Omental fat pad (tissue), 4 donors: ENCODE measurements around the gene ABHD10. TPM values are rescaled to one million over a fixed set of nuclear protein-coding genes. Genes with fewer than 3 reads are reported as not detected.

Experiments
- ATAC-seq: fragments of 150-250 bp; one replicate; pipeline ENCODE4 v1.9.1; 2016; ENCODE audit warnings: mild to moderate bottlenecking, moderate library complexity; ENCODE audit not compliant: low FRiP score
- DNase-seq: peaks from one replicate; pipeline ENCODE4 v3.0.0-alpha.2; 2019; ENCODE audit warnings: low spot score
- total RNA-seq, 4 donors: library from RNA; depleted of rRNA; stranded (reverse); fragments of >200 nt; gene quantifications; one replicate each; pipeline ENCODE4 v1.1.0, GENCODE V29; 2016
- TF ChIP-seq, protein P1 (sequence below), 3 donors: fragments of 450-650 bp; IDR thresholded peaks; one replicate each; pipeline ENCODE4 v1.5.1; 2016 to 2017; ENCODE audit warnings: antibody characterized with exemption in 3 of 3, mild to moderate bottlenecking in 3 of 3, moderate library complexity in 2 of 3

Gene ABHD10
- total RNA-seq, 4 donors from 2014 or later: 9.5 to 27.4 (median 17.3) TPM

DNA sequence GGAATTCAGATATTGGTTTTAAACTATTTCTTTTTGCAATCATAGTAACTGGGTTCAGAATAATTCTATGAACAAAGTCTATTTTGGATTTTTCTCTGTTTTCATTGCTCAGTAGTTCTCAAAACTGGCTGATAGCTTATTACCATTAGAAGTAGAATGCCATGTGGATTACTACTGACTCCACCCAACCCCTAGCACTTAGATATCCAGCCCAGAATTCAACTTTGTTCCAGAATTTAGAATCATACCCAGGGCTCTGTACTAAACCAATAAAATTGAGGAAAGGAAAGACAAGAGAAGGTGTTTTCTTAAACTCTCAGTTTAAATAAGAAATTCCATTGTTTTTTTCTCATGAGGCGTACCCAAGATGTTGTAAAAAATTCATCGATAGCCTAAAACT, 39.0 kb upstream of the ABHD10 start:
- no peak for ATAC-seq
- no peak for DNase-seq
- TF ChIP-seq, protein P1, sequence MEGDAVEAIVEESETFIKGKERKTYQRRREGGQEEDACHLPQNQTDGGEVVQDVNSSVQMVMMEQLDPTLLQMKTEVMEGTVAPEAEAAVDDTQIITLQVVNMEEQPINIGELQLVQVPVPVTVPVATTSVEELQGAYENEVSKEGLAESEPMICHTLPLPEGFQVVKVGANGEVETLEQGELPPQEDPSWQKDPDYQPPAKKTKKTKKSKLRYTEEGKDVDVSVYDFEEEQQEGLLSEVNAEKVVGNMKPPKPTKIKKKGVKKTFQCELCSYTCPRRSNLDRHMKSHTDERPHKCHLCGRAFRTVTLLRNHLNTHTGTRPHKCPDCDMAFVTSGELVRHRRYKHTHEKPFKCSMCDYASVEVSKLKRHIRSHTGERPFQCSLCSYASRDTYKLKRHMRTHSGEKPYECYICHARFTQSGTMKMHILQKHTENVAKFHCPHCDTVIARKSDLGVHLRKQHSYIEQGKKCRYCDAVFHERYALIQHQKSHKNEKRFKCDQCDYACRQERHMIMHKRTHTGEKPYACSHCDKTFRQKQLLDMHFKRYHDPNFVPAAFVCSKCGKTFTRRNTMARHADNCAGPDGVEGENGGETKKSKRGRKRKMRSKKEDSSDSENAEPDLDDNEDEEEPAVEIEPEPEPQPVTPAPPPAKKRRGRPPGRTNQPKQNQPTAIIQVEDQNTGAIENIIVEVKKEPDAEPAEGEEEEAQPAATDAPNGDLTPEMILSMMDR (IDR thresholded peaks at IDR 0.05): no peak

DNA sequence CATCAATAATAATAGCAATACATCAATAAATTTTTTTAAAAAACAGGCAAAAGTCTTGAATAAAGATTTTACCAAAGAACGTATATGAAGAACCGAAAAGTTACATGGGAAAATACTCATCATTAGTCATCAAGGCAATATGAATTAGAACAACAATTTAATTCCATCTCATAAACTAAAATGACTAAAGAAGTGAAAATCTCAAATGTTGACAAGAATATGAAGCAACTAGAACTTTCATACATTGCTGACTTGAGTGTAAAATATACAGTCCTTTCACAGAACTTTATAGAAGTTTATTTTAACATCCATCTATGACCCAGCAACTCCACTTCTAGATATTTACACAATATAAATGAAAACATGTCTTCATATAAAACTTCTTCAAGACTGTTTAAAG, 35.3 kb upstream of the ABHD10 start:
- no peak for DNase-seq
- ATAC-seq: no peak
- TF ChIP-seq, protein P1 (IDR thresholded peaks at IDR 0.05): no peak

- DNase-seq (no peak), ATAC-seq (no peak)
- TF ChIP-seq, protein P1 (IDR thresholded peaks at IDR 0.05): no peak
Measured at GRCh38 chr3:111944372-111944771, 34.5 kb upstream of the ABHD10 start.

GRCh38 chr3:111947231-111947630, 31.6 kb upstream of the ABHD10 start:
- TF ChIP-seq, protein P1 (IDR thresholded peaks at IDR 0.05): no peak
- DNase-seq (no peak), ATAC-seq (no peak)

DNA sequence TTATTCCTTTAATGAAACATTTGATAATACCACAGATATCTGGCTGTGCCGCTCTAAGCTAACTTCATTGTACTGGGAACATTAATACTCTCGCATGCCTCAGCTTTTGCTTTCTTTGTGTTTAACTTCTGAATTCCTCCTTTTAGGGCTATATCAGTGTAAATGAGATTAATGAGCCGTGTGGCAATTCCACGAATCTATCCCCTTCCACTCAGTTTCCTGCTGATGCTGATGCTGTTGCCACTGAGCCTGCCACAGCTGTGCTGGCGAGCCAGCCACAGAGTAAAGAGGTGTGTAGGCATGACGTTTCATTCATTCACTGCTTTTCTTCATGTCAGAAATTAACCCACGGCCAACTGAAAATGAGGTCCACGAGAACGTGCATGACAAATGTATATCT, 30.0 kb upstream of the ABHD10 start:
- ATAC-seq (no peak), DNase-seq (no peak)
- TF ChIP-seq, protein P1 (IDR thresholded peaks at IDR 0.05): no peak

DNA sequence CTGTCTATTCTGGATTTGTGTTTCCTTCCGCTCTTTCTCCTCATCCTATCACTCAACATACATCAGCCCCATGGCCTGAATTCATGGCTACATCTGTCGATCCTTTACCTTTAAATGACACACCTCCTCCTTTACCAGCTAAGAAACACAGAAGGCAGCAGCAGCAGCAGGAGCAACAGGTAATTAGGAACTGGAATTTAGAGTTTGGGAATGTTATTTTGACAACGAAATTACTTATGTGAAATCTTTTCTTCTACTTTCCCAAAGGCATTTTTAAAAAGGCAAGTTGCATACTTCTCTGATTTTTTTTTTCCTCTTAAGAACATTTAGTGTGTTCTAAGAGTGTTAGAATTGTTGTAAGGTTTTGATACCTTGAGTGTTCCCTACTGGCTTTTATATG, 29.1 kb upstream of the ABHD10 start:
- DNase-seq (no peak), ATAC-seq (no peak)
- TF ChIP-seq, protein P1 (IDR thresholded peaks at IDR 0.05): no peak

GRCh38 chr3:111951032-111951431, 27.8 kb upstream of the ABHD10 start:
- DNase-seq: no peak
- TF ChIP-seq, protein P1 (IDR thresholded peaks at IDR 0.05): no peak
- no peak for ATAC-seq
